ENCODE measurements around the gene OFD1.

The OFD1 gene

GRCh38 chrX:13694983-13695382 is 39.6 kb upstream of the OFD1 start:
- TF ChIP-seq GATA2 (IDR thresholded peaks at IDR 0.05; ENCODE audit: low read depth, low read length) (no peak), GATA3 (IDR thresholded peaks at IDR 0.05; ENCODE audit: low read depth, low read length) (no peak)

GRCh38 chrX:13695601-13696115 is 38.9 kb upstream of the OFD1 start:
- TF ChIP-seq GATA3 (IDR thresholded peaks at IDR 0.05; ENCODE audit: low read depth, low read length) (no peak), GATA2 (IDR thresholded peaks at IDR 0.05; ENCODE audit: low read depth, low read length) (no peak)

- no peak for TF ChIP-seq GATA2 (IDR thresholded peaks at IDR 0.05; ENCODE audit: low read depth, low read length)
- TF ChIP-seq GATA3 (IDR thresholded peaks at IDR 0.05; ENCODE audit: low read depth, low read length), result no peak
These were observed 37.1 kb upstream of the OFD1 start for GRCh38 chrX:13697455-13697854.

GRCh38 chrX:13697976-13698375 is 36.6 kb upstream of the OFD1 start:
- TF ChIP-seq GATA3 (IDR thresholded peaks at IDR 0.05; ENCODE audit: low read depth, low read length) (no peak), GATA2 (IDR thresholded peaks at IDR 0.05; ENCODE audit: low read depth, low read length) (no peak)

- no peak for TF ChIP-seq GATA2 (IDR thresholded peaks at IDR 0.05; ENCODE audit: low read depth, low read length)
- no peak for TF ChIP-seq GATA3 (IDR thresholded peaks at IDR 0.05; ENCODE audit: low read depth, low read length)
These were observed 36.1 kb upstream of the OFD1 start for GRCh38 chrX:13698432-13698831.

GRCh38 chrX:13699183-13699826 is 35.2 kb upstream of the OFD1 start:
- no peak for TF ChIP-seq GATA2 (IDR thresholded peaks at IDR 0.05; ENCODE audit: low read depth, low read length)
- no peak for TF ChIP-seq GATA3 (IDR thresholded peaks at IDR 0.05; ENCODE audit: low read depth, low read length)

- no peak for TF ChIP-seq GATA2 (IDR thresholded peaks at IDR 0.05; ENCODE audit: low read depth, low read length)
- TF ChIP-seq GATA3 (IDR thresholded peaks at IDR 0.05; ENCODE audit: low read depth, low read length), result no peak
These were observed 34.2 kb upstream of the OFD1 start for GRCh38 chrX:13700380-13700779.

- TF ChIP-seq GATA3 (IDR thresholded peaks at IDR 0.05; ENCODE audit: low read depth, low read length) (no peak), GATA2 (IDR thresholded peaks at IDR 0.05; ENCODE audit: low read depth, low read length) (no peak)
These were observed 32.3 kb upstream of the OFD1 start for GRCh38 chrX:13702111-13702789.

GRCh38 chrX:13703135-13703534 is 31.4 kb upstream of the OFD1 start:
- TF ChIP-seq GATA2 (IDR thresholded peaks at IDR 0.05; ENCODE audit: low read depth, low read length) (no peak), GATA3 (IDR thresholded peaks at IDR 0.05; ENCODE audit: low read depth, low read length) (no peak)

GRCh38 chrX:13703589-13703988 is 31.0 kb upstream of the OFD1 start:
- TF ChIP-seq GATA3 (IDR thresholded peaks at IDR 0.05; ENCODE audit: low read depth, low read length) (no peak), GATA2 (IDR thresholded peaks at IDR 0.05; ENCODE audit: low read depth, low read length) (no peak)

GRCh38 chrX:13711141-13711540 is 23.4 kb upstream of the OFD1 start:
- TF ChIP-seq GATA2 (IDR thresholded peaks at IDR 0.05; ENCODE audit: low read depth, low read length), result no peak
- no peak for TF ChIP-seq GATA3 (IDR thresholded peaks at IDR 0.05; ENCODE audit: low read depth, low read length)

- TF ChIP-seq GATA3 (IDR thresholded peaks at IDR 0.05; ENCODE audit: low read depth, low read length), result no peak
- no peak for TF ChIP-seq GATA2 (IDR thresholded peaks at IDR 0.05; ENCODE audit: low read depth, low read length)
These were observed 18.1 kb upstream of the OFD1 start for GRCh38 chrX:13716455-13716854.

GRCh38 chrX:13716905-13717304 is 17.6 kb upstream of the OFD1 start:
- no peak for TF ChIP-seq GATA2 (IDR thresholded peaks at IDR 0.05; ENCODE audit: low read depth, low read length)
- no peak for TF ChIP-seq GATA3 (IDR thresholded peaks at IDR 0.05; ENCODE audit: low read depth, low read length)

- no peak for TF ChIP-seq GATA3 (IDR thresholded peaks at IDR 0.05; ENCODE audit: low read depth, low read length)
- TF ChIP-seq GATA2 (IDR thresholded peaks at IDR 0.05; ENCODE audit: low read depth, low read length), result no peak
These were observed 16.7 kb upstream of the OFD1 start for GRCh38 chrX:13717700-13718472.
